CD14-positive monocyte (primary cell): ENCODE data around the gene MAP6. TPM values are rescaled to one million over a fixed set of nuclear protein-coding genes. Genes with fewer than 3 reads are reported as not detected.

Experiments
- DNase-seq, 3 donors: peaks; one replicate each; pipeline ENCODE4 v3.0.0-alpha.2; 2011 to 2022
- H2AFZ ChIP-seq: 2 replicates; pipeline ENCODE4 v1.6.0; 2012; ENCODE audit warnings: mild to moderate bottlenecking, low read depth, low read length, inconsistent platforms; ENCODE audit not compliant: insufficient read depth, poor library complexity, severe bottlenecking
- H3K27ac ChIP-seq, 2 donors: 1 replicate in 1 of 2; 2 replicates in 1 of 2; pipeline ENCODE4 v1.5.1; 2012 to 2013; ENCODE audit warnings: low read length in 2 of 2, control low read depth in 1 of 2, inconsistent platforms in 1 of 2, low read depth in 1 of 2, mild to moderate bottlenecking in 1 of 2
- H3K27me3 ChIP-seq, 2 donors: one replicate each; pipeline versions ENCODE4 v1.6.0 to v1.6.1; 2011 to 2013; ENCODE audit warnings: low read length in 2 of 2; ENCODE audit not compliant: control insufficient read depth in 2 of 2, insufficient read depth in 2 of 2
- H3K36me3 ChIP-seq, 2 donors: replicated peaks in 1 of 2; 1 replicate in 1 of 2; 2 replicates in 1 of 2; pipeline versions ENCODE4 v1.5.1 to v1.6.1; 2012 to 2013; ENCODE audit warnings: low read length in 2 of 2, control low read depth in 1 of 2, inconsistent platforms in 1 of 2, mild to moderate bottlenecking in 1 of 2; ENCODE audit not compliant: insufficient read depth in 2 of 2, control insufficient read depth in 1 of 2
- H3K4me1 ChIP-seq, 2 donors: 1 replicate in 1 of 2; 2 replicates in 1 of 2; pipeline versions ENCODE4 v1.5.1 to v1.6.1; 2012 to 2013; ENCODE audit warnings: low read length in 2 of 2, control low read depth in 1 of 2, inconsistent platforms in 1 of 2, mild to moderate bottlenecking in 1 of 2, moderate library complexity in 1 of 2; ENCODE audit not compliant: insufficient read depth in 2 of 2, control insufficient read depth in 1 of 2
- H3K4me2 ChIP-seq: replicated peaks from 2 replicates; pipeline ENCODE3; 2012; ENCODE audit warnings: low read length, moderate library complexity, mild to moderate bottlenecking; ENCODE audit not compliant: poor library complexity, severe bottlenecking; ENCODE audit errors: extremely low read depth
- H3K4me3 ChIP-seq, 3 experiments: fragments of 200-600 bp in 1 of 3; sonication (generic) in 1 of 3; replicated peaks in 1 of 3; 1 replicate in 2 of 3; 2 replicates in 1 of 3; pipeline ENCODE4 v1.5.1; 2011 to 2013; ENCODE audit warnings: low read length in 3 of 3, mild to moderate bottlenecking in 3 of 3, control low read depth in 2 of 3, low read depth in 2 of 3, inconsistent platforms in 1 of 3, moderate library complexity in 1 of 3
- H3K79me2 ChIP-seq: 2 replicates; pipeline ENCODE4 v1.6.0; 2012; ENCODE audit warnings: mild to moderate bottlenecking, control low read depth, inconsistent platforms, low read length, moderate library complexity; ENCODE audit not compliant: insufficient read depth
- H3K9ac ChIP-seq: 2 replicates; pipeline ENCODE4 v1.6.0; 2017; ENCODE audit warnings: low read length, mild to moderate bottlenecking; ENCODE audit not compliant: insufficient read depth, poor library complexity, severe bottlenecking
- H3K9me3 ChIP-seq, 2 donors: replicated peaks in 1 of 2; 1 replicate in 1 of 2; 2 replicates in 1 of 2; pipeline versions ENCODE4 v1.5.1 to v1.6.1; 2012 to 2013; ENCODE audit warnings: low read length in 2 of 2, control low read depth in 1 of 2; ENCODE audit not compliant: control insufficient read depth in 1 of 2, insufficient read depth in 1 of 2
- H4K20me1 ChIP-seq: 2 replicates; pipeline ENCODE4 v1.6.0; 2012; ENCODE audit warnings: mild to moderate bottlenecking, low read length, control low read depth, moderate library complexity; ENCODE audit not compliant: insufficient read depth
- H3K27ac Mint-ChIP-seq, 7 donors: one replicate each; pipeline ENCODE4 v1.8.0; 2020; ENCODE audit warnings: mild to moderate bottlenecking in 7 of 7, mixed read lengths in 7 of 7, moderate library complexity in 6 of 7, inconsistent platforms in 2 of 7
- H3K27me3 Mint-ChIP-seq, 3 donors: one replicate each; pipeline ENCODE4 v1.8.0; 2021 to 2022; ENCODE audit warnings: low read depth in 3 of 3, mild to moderate bottlenecking in 3 of 3, mixed read lengths in 3 of 3, moderate library complexity in 3 of 3, inconsistent platforms in 1 of 3
- H3K36me3 Mint-ChIP-seq, 2 donors: one replicate each; pipeline ENCODE4 v1.8.0; 2020; ENCODE audit warnings: mixed read lengths in 2 of 2, inconsistent platforms in 1 of 2, mild to moderate bottlenecking in 1 of 2
- H3K4me1 Mint-ChIP-seq: one replicate; pipeline ENCODE4 v1.8.0; 2020; ENCODE audit warnings: mild to moderate bottlenecking, mixed read lengths
- H3K4me3 Mint-ChIP-seq, 2 donors: one replicate each; pipeline ENCODE4 v1.8.0; 2020; ENCODE audit warnings: mild to moderate bottlenecking in 2 of 2, mixed read lengths in 2 of 2, moderate library complexity in 1 of 2
- H3K9me3 Mint-ChIP-seq, 7 donors: one replicate each; pipeline ENCODE4 v1.8.0; 2020 to 2022; ENCODE audit warnings: mixed read lengths in 7 of 7, mild to moderate bottlenecking in 6 of 7, moderate library complexity in 6 of 7, inconsistent platforms in 2 of 7
- WGBS: methylation state at CpG from one replicate; pipeline ENCODE4 v1.1.5; 2013; ENCODE audit warnings: missing lambda C conversion rate; ENCODE audit not compliant: insufficient coverage; 5-methylcytosine and 5-hydroxymethylcytosine counted together
- intact Hi-C, 2 donors: fragments of 100-400 bp; cut with micrococcal nuclease; formaldehyde crosslinking; loops; one replicate each; pipeline versions ENCODE4 v1.15.0 to v1.15.1; 2023
- polyA plus RNA-seq, 3 donors: library from polyadenylated mRNA; depleted of rRNA in 1 of 3; unstranded in 2 of 3; stranded (reverse) in 1 of 3; fragments of 300-500 nt in 2 of 3; fragments of >200 nt in 1 of 3; fragmentation: Illumina TruSeq in 2 of 3; gene quantifications; 1 replicate in 2 of 3; 2 replicates in 1 of 3; pipeline ENCODE4 v1.2.3, GENCODE V29; 2012 to 2021
- TF ChIP-seq, protein P1 (sequence below): fragments of 200-600 bp; IDR thresholded peaks from one replicate; pipeline ENCODE4 v1.8.0; 2022; ENCODE audit warnings: antibody characterized with exemption, mild to moderate bottlenecking

The MAP6 gene
- polyA plus RNA-seq, 3 donors = not detected

DNA sequence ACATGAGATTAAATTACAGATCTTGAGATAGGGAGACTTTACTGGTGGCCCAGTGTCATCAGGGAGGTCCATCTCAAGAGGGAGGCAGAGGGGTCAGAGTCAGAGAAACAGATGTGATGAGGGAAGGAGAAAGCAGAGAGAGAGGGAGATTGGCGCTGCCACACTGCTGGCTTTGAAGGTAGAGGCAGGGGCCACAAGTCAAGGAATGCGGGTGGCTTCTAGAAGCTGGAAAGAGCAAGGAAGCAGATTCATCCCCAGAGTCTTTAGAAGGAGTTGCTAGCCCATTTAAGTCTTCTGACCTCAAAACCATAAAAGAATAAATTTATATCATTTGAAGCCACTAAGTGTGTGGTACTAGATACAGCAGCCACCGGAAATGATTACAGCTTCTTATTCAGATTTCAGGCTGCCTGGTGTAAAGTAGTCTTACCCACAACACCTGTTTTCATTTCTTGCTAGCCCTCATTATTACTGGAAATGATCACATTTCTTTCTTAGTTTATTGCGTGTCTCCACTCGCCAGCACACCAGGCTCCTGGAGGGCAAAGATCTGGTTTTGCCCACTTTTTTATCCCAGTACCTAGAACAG is 119.4 kb downstream of the MAP6 start:
- Mint-ChIP-seq H3K27me3 (peaks cover 4 to 11% (median 9%) of the 10 kb centered on the region in 3 donors), H3K4me1 (no peaks in the 10 kb centered on the region), H3K9me3 (peaks cover 0 to 1% (median 0%) of the 10 kb centered on the region in 7 donors), H3K4me3 (no peak overlapping the region), H3K36me3 (no peaks in the 10 kb centered on the region), H3K27ac (no peak overlapping the region)
- Histone ChIP-seq H3K27ac (no peak overlapping the region), H3K4me2 (no peak overlapping the region), H2AFZ (no peak overlapping the region), H3K4me1 (no peaks in the 10 kb centered on the region), H3K36me3 (no peaks in the 10 kb centered on the region), H3K27me3 (no peaks in the 10 kb centered on the region), H3K79me2 (no peaks in the 10 kb centered on the region), H3K9ac (no peak overlapping the region), H3K9me3 (no peaks in the 10 kb centered on the region), H3K4me3 (no peak overlapping the region), H4K20me1 (no peaks in the 10 kb centered on the region)
- 100% methylated on average over 1 of the region's 5 CpGs for WGBS
- intact Hi-C loops = no loop called here
- DNase-seq = no peak
- TF ChIP-seq, protein P1, sequence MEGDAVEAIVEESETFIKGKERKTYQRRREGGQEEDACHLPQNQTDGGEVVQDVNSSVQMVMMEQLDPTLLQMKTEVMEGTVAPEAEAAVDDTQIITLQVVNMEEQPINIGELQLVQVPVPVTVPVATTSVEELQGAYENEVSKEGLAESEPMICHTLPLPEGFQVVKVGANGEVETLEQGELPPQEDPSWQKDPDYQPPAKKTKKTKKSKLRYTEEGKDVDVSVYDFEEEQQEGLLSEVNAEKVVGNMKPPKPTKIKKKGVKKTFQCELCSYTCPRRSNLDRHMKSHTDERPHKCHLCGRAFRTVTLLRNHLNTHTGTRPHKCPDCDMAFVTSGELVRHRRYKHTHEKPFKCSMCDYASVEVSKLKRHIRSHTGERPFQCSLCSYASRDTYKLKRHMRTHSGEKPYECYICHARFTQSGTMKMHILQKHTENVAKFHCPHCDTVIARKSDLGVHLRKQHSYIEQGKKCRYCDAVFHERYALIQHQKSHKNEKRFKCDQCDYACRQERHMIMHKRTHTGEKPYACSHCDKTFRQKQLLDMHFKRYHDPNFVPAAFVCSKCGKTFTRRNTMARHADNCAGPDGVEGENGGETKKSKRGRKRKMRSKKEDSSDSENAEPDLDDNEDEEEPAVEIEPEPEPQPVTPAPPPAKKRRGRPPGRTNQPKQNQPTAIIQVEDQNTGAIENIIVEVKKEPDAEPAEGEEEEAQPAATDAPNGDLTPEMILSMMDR = no peak

DNA sequence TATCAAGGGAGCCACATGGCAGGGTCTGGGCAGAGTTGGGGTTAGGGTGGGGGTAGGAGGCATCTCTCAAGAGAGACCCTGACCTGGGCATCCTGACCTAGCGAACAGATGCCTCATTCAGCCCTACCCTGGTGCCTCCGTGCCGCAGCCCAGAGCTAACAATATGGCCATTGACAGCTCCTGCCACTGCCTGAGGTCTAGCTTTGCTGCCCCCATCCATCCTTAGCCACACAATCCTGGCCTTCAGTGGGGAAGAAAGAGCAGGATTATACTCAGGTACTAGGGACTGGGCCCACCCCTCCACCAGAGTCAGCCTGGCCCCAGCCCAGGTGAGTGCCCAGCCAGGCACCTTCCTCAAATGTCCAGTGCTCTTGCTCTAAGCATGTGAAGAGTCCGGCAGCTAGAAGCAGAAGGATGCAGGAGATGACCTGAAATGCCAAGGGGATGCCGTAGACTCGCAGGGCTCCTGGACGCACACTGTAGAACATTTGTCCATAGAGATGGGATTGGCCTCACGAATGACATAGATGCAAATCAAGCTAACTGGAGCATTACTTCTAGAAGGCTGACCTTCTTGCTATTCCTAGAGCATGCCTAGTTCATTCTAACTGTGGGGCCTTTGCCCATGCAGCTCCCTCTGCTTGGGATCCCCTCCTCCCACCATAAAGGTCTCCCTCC is 120.1 kb downstream of the MAP6 start:
- Histone ChIP-seq H3K9me3 (no peaks in the 10 kb centered on the region), H3K79me2 (no peaks in the 10 kb centered on the region), H4K20me1 (no peaks in the 10 kb centered on the region), H3K36me3 (no peaks in the 10 kb centered on the region), H2AFZ (no peak overlapping the region), H3K4me1 (no peaks in the 10 kb centered on the region), H3K9ac (no peak overlapping the region), H3K4me2 (no peak overlapping the region), H3K27ac (no peak overlapping the region), H3K4me3 (no peak overlapping the region), H3K27me3 (no peaks in the 10 kb centered on the region)
- peaks cover 4 to 11% (median 9%) of the 10 kb centered on the region in 3 donors for H3K27me3 Mint-ChIP-seq
- H3K36me3 Mint-ChIP-seq = no peaks in the 10 kb centered on the region
- no peak overlapping the region for H3K4me3 Mint-ChIP-seq
- peaks cover 0 to 1% (median 0%) of the 10 kb centered on the region in 7 donors for H3K9me3 Mint-ChIP-seq
- intact Hi-C loops = no loop called here
- WGBS = 95% methylated on average over 6 of the region's 8 CpGs
- no peak for DNase-seq
- TF ChIP-seq, protein P1 = no peak
- H3K4me1 Mint-ChIP-seq = no peaks in the 10 kb centered on the region
- H3K27ac Mint-ChIP-seq = no peak overlapping the region
